Right atrium auricular region (tissue), 2 donors: ENCODE data around the gene DOLPP1. TPM values are rescaled to one million over a fixed set of nuclear protein-coding genes. Genes with fewer than 3 reads are reported as not detected.

Experiments used
- DNase-seq: peaks from one replicate; pipeline ENCODE4 v3.0.0-alpha.2; 2019; ENCODE audit warnings: low spot score
- H3K27ac ChIP-seq, 2 donors: fragments of 200-600 bp; sonication (generic); 1 replicate in 1 of 2; 2 replicates in 1 of 2; pipeline ENCODE4 v1.5.1; 2016 to 2019
- H3K27me3 ChIP-seq, 2 donors: fragments of 200-600 bp; sonication (generic); one replicate each; pipeline versions ENCODE4 v1.5.1 to v1.6.0; 2017 to 2019
- H3K36me3 ChIP-seq: fragments of 200-600 bp; sonication (generic); one replicate; pipeline ENCODE4 v1.5.1; 2016
- H3K4me1 ChIP-seq, 2 donors: fragments of 200-600 bp; sonication (generic); one replicate each; pipeline versions ENCODE4 v1.5.1 to v1.6.0; 2017 to 2019
- H3K4me3 ChIP-seq, 2 donors: fragments of 200-600 bp; sonication (generic); 1 replicate in 1 of 2; 2 replicates in 1 of 2; pipeline ENCODE4 v1.5.1; 2017 to 2019; ENCODE audit warnings: mild to moderate bottlenecking in 1 of 2, moderate library complexity in 1 of 2
- H3K9me3 ChIP-seq, 2 donors: fragments of 200-600 bp; sonication (generic); one replicate each; pipeline ENCODE4 v1.5.1; 2019
- total RNA-seq, 2 donors: library from RNA; depleted of rRNA; stranded (reverse); fragments of >200 nt; gene quantifications; one replicate each; pipeline ENCODE4 v1.1.0, GENCODE V29; 2016
- TF ChIP-seq, protein P1 (sequence below), 2 donors: fragments of 200-600 bp; sonication (generic); IDR thresholded peaks; one replicate each; pipeline ENCODE4 v1.5.1; 2019; ENCODE audit warnings: antibody characterized with exemption in 2 of 2

DOLPP1 gene
- total RNA-seq, 2 donors from 2014 or later, result 4.8 to 5.4 TPM

DNA sequence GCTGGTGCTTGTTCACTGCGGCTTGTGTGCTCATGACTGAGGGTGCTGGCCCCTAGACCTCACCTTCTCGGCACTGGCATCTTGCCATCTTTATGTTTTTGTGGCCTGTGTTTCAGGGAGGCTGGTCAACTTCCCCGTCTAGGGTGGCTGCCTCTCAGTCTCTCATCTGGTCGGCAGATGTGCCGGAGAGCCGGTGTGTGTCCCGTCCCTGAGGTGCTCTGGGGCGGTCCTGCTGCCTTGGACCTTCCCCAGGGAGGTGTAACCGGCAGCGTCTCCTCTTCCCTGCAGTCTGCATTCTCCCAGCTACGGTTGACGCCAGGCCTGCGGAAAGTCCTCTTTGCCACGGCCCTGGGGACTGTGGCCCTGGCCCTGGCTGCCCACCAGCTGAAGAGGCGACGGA lies 38.9 kb upstream of the DOLPP1 start:
- Histone ChIP-seq H3K4me3 (no peak overlapping the region), H3K27ac (no peak overlapping the region), H3K36me3 (peaks cover 53% of the 10 kb centered on the region), H3K9me3 (no peaks in the 10 kb centered on the region), H3K27me3 (no peaks in the 10 kb centered on the region), H3K4me1 (peaks cover 0 to 30% of the 10 kb centered on the region in 2 donors)
- DNase-seq, result no peak
- TF ChIP-seq, protein P1, sequence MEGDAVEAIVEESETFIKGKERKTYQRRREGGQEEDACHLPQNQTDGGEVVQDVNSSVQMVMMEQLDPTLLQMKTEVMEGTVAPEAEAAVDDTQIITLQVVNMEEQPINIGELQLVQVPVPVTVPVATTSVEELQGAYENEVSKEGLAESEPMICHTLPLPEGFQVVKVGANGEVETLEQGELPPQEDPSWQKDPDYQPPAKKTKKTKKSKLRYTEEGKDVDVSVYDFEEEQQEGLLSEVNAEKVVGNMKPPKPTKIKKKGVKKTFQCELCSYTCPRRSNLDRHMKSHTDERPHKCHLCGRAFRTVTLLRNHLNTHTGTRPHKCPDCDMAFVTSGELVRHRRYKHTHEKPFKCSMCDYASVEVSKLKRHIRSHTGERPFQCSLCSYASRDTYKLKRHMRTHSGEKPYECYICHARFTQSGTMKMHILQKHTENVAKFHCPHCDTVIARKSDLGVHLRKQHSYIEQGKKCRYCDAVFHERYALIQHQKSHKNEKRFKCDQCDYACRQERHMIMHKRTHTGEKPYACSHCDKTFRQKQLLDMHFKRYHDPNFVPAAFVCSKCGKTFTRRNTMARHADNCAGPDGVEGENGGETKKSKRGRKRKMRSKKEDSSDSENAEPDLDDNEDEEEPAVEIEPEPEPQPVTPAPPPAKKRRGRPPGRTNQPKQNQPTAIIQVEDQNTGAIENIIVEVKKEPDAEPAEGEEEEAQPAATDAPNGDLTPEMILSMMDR (IDR thresholded peaks at IDR 0.05), result no peak

DNA sequence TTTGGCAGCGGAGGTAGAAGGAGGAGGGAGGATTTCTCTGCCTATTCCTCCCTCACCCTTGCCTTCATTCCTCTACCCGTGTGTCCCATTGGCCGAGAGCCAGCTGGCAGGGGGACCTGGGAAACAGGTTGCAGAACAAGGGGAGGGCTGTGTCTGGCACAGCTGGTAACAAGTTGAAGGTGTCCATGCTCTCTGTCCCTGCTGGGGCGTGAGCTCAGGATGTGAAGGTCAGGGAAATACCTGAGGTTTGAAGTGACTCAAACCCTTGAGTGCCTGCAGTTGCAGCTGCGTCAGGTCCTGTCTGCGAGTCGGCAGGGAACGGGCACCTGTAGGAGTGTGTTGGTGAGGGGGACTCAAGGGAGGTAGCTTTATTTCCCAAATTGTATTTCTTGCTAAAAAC lies 28.3 kb upstream of the DOLPP1 start:
- Histone ChIP-seq H3K36me3 (peaks cover 55% of the 10 kb centered on the region), H3K4me3 (no peak overlapping the region), H3K27ac (no peak overlapping the region), H3K4me1 (no peaks in the 10 kb centered on the region), H3K27me3 (no peaks in the 10 kb centered on the region), H3K9me3 (no peaks in the 10 kb centered on the region)
- DNase-seq, result no peak
- TF ChIP-seq, protein P1 (IDR thresholded peaks at IDR 0.05), result no peak

DNA sequence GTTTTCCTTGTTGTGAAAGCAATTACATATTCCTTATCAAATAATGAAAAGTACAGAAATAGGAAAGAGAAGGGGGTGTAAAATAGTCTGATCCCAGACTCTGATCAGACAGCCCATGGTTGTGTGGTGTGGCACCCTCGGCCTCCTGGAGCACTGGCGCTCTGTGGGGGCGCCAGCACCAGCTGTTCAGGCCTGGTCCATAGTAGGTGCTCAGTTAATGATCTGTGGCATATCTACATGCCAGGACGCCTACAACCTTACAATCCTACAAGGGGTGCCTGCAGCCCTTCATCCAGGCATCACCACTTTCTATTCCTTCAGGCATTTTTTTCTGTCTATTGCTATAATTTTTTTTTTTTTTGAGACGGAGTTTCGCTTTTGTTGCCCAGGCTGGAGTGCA lies 27.9 kb upstream of the DOLPP1 start:
- TF ChIP-seq, protein P1 (IDR thresholded peaks at IDR 0.05), result no peak
- Histone ChIP-seq H3K27me3 (no peaks in the 10 kb centered on the region), H3K9me3 (no peaks in the 10 kb centered on the region), H3K4me1 (no peaks in the 10 kb centered on the region), H3K27ac (no peak overlapping the region), H3K36me3 (peaks cover 51% of the 10 kb centered on the region), H3K4me3 (no peak overlapping the region)
- no peak for DNase-seq

DNA sequence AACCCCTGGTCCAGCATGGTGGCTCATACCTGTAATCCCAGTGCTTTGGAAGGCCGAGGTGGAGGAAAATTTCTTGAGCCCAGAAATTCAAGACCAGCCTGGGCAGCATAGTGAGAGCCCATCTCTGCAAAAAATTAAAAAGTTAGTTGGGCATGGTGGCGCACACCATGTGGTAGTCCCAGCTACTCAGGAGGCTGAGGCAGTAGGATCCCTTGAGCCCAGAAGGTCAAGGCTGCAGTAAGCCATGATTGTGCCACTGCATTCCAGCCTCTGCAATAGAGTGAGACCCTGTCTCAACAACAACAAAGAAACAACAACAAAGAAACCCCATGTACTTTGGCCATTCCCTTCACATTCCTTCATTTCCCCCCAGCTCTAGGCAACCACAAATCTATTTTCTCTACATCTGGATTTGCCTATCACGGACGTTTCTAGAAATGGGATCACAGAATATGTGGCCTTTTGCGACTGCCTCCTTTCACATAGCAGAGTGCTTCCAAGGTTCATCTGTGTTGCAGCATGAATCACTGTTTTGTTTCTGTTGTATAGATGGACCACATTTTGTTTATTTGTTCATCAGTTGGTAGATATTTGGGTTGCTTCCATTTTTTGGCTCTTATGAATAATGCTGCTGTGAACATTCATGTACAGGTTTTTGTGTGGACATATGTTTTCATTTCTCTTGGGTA lies 26.6 kb upstream of the DOLPP1 start:
- Histone ChIP-seq H3K36me3 (peaks cover 47% of the 10 kb centered on the region), H3K27me3 (no peaks in the 10 kb centered on the region), H3K4me1 (no peaks in the 10 kb centered on the region), H3K9me3 (no peaks in the 10 kb centered on the region), H3K4me3 (no peak overlapping the region), H3K27ac (no peak overlapping the region)
- DNase-seq, result no peak
- TF ChIP-seq, protein P1 (IDR thresholded peaks at IDR 0.05), result no peak

DNA sequence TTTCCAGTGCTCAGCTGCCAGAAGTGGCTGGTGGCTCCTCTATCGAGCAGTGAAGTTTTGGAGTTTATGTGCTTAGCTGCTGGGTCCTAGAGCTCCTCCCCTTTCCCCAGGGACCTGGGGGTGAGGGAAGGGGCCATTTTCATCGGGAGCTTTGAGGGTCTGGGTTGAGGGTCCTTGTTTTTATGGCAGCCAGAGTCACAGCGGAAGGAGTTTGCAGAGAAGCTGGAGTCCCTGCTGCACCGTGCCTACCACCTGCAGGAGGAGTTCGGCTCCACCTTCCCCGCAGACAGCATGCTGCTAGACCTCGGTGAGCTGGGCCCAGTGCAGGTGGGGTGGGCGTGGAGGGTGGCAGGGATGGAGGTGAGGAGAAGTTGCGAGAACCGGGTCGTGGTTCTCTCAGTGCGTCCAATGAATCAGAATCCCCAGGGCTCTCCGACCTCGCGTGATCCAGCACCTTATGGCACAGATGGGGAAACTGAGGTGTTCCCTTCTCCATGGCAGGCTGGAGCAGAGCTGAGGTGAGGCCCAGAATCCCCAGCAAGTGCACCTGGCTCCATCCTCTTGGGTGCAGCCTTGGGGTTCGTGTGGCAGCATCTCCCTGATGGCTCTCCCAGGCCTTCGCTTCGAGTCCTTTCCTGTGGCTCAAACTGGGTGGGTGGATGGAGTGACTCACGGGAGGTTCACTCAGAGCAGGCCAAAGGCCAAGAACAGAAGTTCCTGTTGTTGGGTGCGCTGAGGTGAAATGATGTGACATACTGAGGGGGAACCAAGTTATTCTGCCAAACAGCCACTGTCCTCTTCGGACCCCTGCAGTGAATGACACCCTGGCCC lies 21.7 kb upstream of the DOLPP1 start:
- H3K36me3 ChIP-seq, result peaks cover 70% of the 10 kb centered on the region
- H3K27me3 ChIP-seq, result no peaks in the 10 kb centered on the region
- TF ChIP-seq, protein P1 (IDR thresholded peaks at IDR 0.05), result no peak
- no peak overlapping the region for H3K4me3 ChIP-seq
- no peaks in the 10 kb centered on the region for H3K4me1 ChIP-seq
- no peak overlapping the region for H3K27ac ChIP-seq
- no peak for DNase-seq
- H3K9me3 ChIP-seq, result no peaks in the 10 kb centered on the region
